ENCODE data around the gene CBX1. TPM values are rescaled to one million over a fixed set of nuclear protein-coding genes. Genes with fewer than 3 reads are reported as not detected.

The CBX1 gene
- total and polyA plus RNA-seq, 10 of the 15 experiments (the other 5 are each of a cell fraction or from before 2014, with no cell fraction given) = 11.8 to 99.2 (median 43.5) TPM

- Histone ChIP-seq H3K9me3 (replicated peaks; ENCODE audit: control insufficient read depth, insufficient read depth, low read length) (peaks cover 3% of the 10 kb centered on the region; the same call in 2 of the 3 replicates), H3K79me2 (ENCODE audit: control insufficient read depth, insufficient read depth, low read length) (peaks cover 46% of the 10 kb centered on the region), H3K27me3 (replicated peaks in 1 of 2; ENCODE audit: control insufficient read depth in 2 of 2, insufficient read depth in 2 of 2, low read length in 1 of 2) (no peaks in the 10 kb centered on the region), H2AFZ (ENCODE audit: control insufficient read depth, low read depth, low read length) (peak overlapping the region; percentile 87), H3K4me1 (ENCODE audit: control insufficient read depth, insufficient read depth, low read length) (peaks cover 26% of the 10 kb centered on the region), H4K20me1 (ENCODE audit: control insufficient read depth, insufficient read depth) (no peaks in the 10 kb centered on the region), H3K9ac (ENCODE audit: control insufficient read depth, insufficient read depth, low read length) (peak overlapping the region; percentile 76), H3K27ac (ENCODE audit: control insufficient read depth, insufficient read depth) (peak overlapping the region; percentile 80), H3K36me3 (ENCODE audit: control insufficient read depth in 2 of 2, insufficient read depth in 2 of 2, low read length in 1 of 2) (no peaks in the 10 kb centered on the region; a peak in 1 of 4 replicates), H3K4me2 (ENCODE audit: control insufficient read depth, insufficient read depth) (peak overlapping the region; percentile 87), H3K4me3 (peak overlapping the region; percentile 87)
- DNase-seq (ENCODE audit: low read depth, low spot score) = no peak
- BruUV-seq (replicated peaks) = no TSS peak
- ChIA-PET RAD21 (ENCODE audit: unreplicated experiment) (interaction anchor here (0.6 to 9.5 kb wide), 6 partner anchors 12 to 75 kb away, joined by 3 to 113 read pairs (median 4); no protein-coding TSS in a partner anchor), CTCF (interaction anchor here (0.8 to 33.4 kb wide), 6 partner anchors 9 to 74 kb away, joined by 3 to 525 read pairs (median 10); partner anchors contain the start of gene SNX11), SMC1A (ENCODE audit: uncharacterized antibody, unreplicated experiment) (interaction anchor here (0.8 to 9.5 kb wide), 3 partner anchors 9 to 15 kb away, joined by 3 to 66 read pairs (median 4); no protein-coding TSS in a partner anchor), POLR2A (interaction anchor here (1.0 to 4.1 kb wide), 5 partner anchors 7 to 159 kb away, joined by 3 to 32 read pairs (median 6); partner anchors contain the start of genes NFE2L1, PNPO and SNX11)
- TF ChIP-seq ZBTB40 (IDR thresholded peaks at IDR 0.05; ENCODE audit: borderline replicate concordance) (no peak), RELB (IDR thresholded peaks at IDR 0.05; ENCODE audit: low read depth) (no peak), E2F4 (IDR thresholded peaks at IDR 0.05; ENCODE audit: low read depth, low read length) (no peak), MXI1 (IDR thresholded peaks at IDR 0.05; ENCODE audit: low read depth, low read length) (0 out of 2 replicates have a peak, but pooled peaks have one; percentile 14), BCLAF1 (IDR thresholded peaks at IDR 0.05) (no peak)
- in situ Hi-C loops (cut with MboI) = no loop called here
- no peak for ATAC-seq
- FAIRE-seq = no peak
- WGBS (ENCODE audit: insufficient coverage, insufficient replicate concordance, low lambda C conversion rate, missing lambda C conversion rate) = under 1% methylated on average over 22 of the region's 23 CpGs
- intact Hi-C loops (cut with micrococcal nuclease; ENCODE audit: unreplicated experiment) = loop anchor here (1.0 kb wide), 1 partner anchor 10 kb away; no protein-coding TSS in a partner anchor
Observed at GRCh38 chr17:48100591-48101011, 677 bp downstream of the CBX1 start.
